ENCODE data around the gene CDH13.

- TF ChIP-seq CTCF (IDR thresholded peaks at IDR 0.05; ENCODE audit: low read depth, low read length) = no peak
- TF ChIP-seq EZH2phosphoT487 (IDR thresholded peaks at IDR 0.05; ENCODE audit: low read depth) = no peak
Measured at GRCh38 chr16:83686726-83687125, 1060.0 kb downstream of the CDH13 start.

Data from OCI-LY3 (cell line).